Measurements from ENCODE around the gene IL10. TPM values are rescaled to one million over a fixed set of nuclear protein-coding genes. Genes with fewer than 3 reads are reported as not detected.

The IL10 gene
- polyA plus RNA-seq, 2 donors, result 0.12 to 0.51 TPM

DNA sequence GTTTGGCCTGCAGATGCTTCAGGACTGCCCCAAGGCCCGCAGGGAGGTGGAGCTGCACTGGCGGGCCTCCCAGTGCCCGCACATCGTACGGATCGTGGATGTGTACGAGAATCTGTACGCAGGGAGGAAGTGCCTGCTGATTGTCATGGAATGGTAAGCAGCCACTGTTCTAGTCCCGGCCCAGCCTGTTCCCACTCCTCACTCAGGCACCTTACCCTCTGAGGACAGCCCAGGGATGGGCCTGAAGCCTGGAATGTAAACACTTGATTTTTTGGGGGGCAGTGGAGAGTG lies 43.7 kb downstream of the IL10 start:
- Histone ChIP-seq H3K27ac (ENCODE audit: low read depth in 2 of 2, low read length in 1 of 2) (no peak overlapping the region), H3K36me3 (ENCODE audit: control insufficient read depth in 2 of 2, insufficient read depth in 2 of 2, low read length in 1 of 2) (peaks cover 10 to 43% of the 10 kb centered on the region in 2 donors), H3K4me3 (ENCODE audit: low read depth in 1 of 2, low read length in 2 of 2) (no peak overlapping the region), H3K27me3 (ENCODE audit: control insufficient read depth in 1 of 2, insufficient read depth in 2 of 2, low read length in 2 of 2) (no peaks in the 10 kb centered on the region), H3K4me1 (ENCODE audit: control insufficient read depth in 2 of 2, insufficient read depth in 2 of 2, low read length in 1 of 2) (peaks cover 3 to 13% of the 10 kb centered on the region in 2 donors), H3K9me3 (ENCODE audit: control insufficient read depth in 2 of 2, insufficient read depth in 1 of 2, low read depth in 1 of 2, low read length in 1 of 2) (no peaks in the 10 kb centered on the region)
- WGBS, 2 donors, result 73 to 78% methylated on average over 9 of the region's 9 CpGs

DNA sequence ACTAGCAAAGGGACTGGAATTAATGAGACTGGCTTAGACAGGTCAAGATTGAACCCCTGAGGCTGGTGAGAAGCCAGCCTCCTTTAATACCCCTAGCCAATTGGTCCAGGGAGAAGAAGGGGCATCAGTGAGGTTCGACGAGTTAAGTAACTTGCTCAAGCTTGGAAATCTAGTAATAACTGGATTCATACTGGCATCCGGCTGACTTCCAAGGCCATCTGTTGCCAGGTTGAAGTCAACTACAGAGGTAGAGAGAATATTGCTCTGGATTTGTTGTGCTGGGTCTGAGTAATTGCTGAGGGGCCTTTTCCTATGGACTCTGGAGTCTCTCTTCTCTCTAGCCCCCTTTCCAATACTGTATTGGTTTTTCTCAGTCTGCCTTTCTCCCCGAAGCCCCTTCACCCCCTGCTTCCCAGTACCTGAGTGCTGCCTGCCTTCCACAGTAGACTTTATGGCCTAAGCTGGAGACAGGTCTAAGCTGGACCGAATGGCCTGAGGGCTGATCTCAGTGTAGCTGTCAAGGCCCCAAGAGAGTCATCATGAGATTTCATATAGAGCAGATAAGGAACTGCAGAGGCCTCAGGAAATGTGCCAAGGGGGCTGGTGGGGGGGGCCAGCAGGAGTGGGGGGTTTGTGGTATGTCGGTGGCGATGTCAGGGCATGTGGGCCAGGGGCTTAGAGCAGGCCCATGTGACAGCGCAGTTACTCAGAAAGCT lies 44.2 kb downstream of the IL10 start:
- Histone ChIP-seq H3K36me3 (ENCODE audit: control insufficient read depth in 2 of 2, insufficient read depth in 2 of 2, low read length in 1 of 2) (peaks cover 10 to 40% of the 10 kb centered on the region in 2 donors), H3K27me3 (ENCODE audit: control insufficient read depth in 1 of 2, insufficient read depth in 2 of 2, low read length in 2 of 2) (no peaks in the 10 kb centered on the region), H3K4me1 (ENCODE audit: control insufficient read depth in 2 of 2, insufficient read depth in 2 of 2, low read length in 1 of 2) (peaks cover 7 to 17% of the 10 kb centered on the region in 2 donors), H3K9me3 (ENCODE audit: control insufficient read depth in 2 of 2, insufficient read depth in 1 of 2, low read depth in 1 of 2, low read length in 1 of 2) (no peaks in the 10 kb centered on the region), H3K4me3 (ENCODE audit: low read depth in 1 of 2, low read length in 2 of 2) (no peak overlapping the region), H3K27ac (ENCODE audit: low read depth in 2 of 2, low read length in 1 of 2) (no peak overlapping the region)
- WGBS, 2 donors, result 66 to 80% methylated on average over 8 of the region's 8 CpGs

DNA sequence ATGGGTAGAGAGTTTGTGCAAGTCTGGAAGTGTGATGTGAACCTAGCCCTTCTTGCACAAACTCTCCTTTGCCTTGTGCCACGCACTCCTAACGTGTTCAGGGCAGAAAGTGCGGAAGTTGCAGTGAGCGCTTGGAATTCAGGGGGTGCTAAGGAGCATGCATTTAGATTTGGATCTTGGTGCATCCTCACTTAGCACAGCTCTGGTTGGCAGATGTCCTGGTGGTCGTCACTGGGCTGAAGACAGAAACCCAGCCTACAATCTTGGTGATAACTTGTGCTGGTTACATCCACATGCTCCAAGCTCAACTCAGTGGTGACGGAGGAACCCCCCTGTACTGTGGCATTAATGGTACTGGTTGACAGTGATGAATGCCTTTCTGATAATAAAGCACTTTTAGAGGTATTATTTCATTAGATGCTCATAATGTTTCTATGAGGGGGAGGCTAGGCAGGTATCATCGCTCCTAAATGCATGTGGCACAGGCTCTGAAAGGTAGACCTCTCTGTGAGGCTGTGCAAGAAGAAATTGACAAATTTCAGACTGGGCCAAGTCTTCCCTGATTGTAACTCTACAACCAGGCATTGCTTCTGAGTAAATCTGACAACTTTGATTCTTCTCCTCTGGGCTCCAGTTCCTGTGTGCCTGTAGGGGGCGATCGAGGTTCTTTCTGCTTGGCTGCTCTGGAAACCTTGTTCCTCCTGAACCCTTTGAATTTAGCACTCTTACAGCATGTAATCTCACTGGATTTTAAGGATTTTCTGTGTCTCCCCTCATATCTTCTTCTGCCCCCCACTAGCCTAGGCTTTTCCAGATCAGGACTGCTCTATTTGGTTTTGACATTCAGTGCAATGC lies 47.0 kb downstream of the IL10 start:
- no peak overlapping the region for H3K27ac ChIP-seq (ENCODE audit: low read depth in 2 of 2, low read length in 1 of 2)
- peaks cover 7 to 21% of the 10 kb centered on the region in 2 donors for H3K4me1 ChIP-seq (ENCODE audit: control insufficient read depth in 2 of 2, insufficient read depth in 2 of 2, low read length in 1 of 2)
- H3K4me3 ChIP-seq (ENCODE audit: low read depth in 1 of 2, low read length in 2 of 2), result no peak overlapping the region
- no peaks in the 10 kb centered on the region for H3K9me3 ChIP-seq (ENCODE audit: control insufficient read depth in 2 of 2, insufficient read depth in 1 of 2, low read depth in 1 of 2, low read length in 1 of 2)
- H3K36me3 ChIP-seq (ENCODE audit: control insufficient read depth in 2 of 2, insufficient read depth in 2 of 2, low read length in 1 of 2), result peaks cover 4 to 13% of the 10 kb centered on the region in 2 donors
- WGBS, 2 donors, result 75 to 78% methylated on average over 9 of the region's 9 CpGs
- H3K27me3 ChIP-seq (ENCODE audit: control insufficient read depth in 1 of 2, insufficient read depth in 2 of 2, low read length in 2 of 2), result no peaks in the 10 kb centered on the region

DNA sequence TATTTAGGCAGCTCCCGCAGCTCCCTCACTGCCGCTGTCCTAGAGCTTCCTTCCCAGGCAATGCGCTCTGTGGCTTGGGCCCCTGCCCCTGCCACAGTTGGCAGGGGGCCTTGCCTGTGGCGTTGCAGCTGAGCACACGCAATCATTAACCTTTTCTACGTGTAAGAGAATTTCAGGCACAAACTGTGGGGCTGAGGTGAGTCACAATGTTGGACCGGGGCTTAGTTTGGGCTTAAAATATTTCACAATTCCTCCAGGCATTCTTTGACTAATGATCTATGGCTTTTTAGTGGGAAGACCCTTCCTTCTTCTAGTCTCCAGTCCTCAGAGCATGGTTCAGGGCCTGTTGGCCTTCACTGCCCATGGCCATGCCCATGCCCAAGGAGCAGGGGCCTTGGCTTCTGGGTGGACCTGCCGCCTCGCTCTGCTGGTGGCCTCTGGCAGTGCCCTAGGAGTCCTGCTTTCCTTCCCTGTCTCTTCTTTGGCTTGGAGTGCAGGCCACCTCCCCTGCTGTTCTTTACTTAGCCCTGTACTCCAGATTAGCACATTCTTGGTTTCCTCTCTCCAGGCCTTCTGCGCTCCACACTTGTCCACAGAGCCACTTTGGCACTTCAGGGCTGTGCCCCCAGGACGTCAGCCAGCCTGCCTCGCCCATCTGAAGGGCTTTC lies 48.4 kb downstream of the IL10 start:
- H3K9me3 ChIP-seq (ENCODE audit: control insufficient read depth in 2 of 2, insufficient read depth in 1 of 2, low read depth in 1 of 2, low read length in 1 of 2), result no peaks in the 10 kb centered on the region
- no peaks in the 10 kb centered on the region for H3K27me3 ChIP-seq (ENCODE audit: control insufficient read depth in 1 of 2, insufficient read depth in 2 of 2, low read length in 2 of 2)
- H3K27ac ChIP-seq (ENCODE audit: low read depth in 2 of 2, low read length in 1 of 2), result peak overlapping the region; percentile 83 to 84
- H3K4me3 ChIP-seq (ENCODE audit: low read depth in 1 of 2, low read length in 2 of 2), result no peak overlapping the region
- peaks cover 8 to 21% of the 10 kb centered on the region in 2 donors for H3K4me1 ChIP-seq (ENCODE audit: control insufficient read depth in 2 of 2, insufficient read depth in 2 of 2, low read length in 1 of 2)
- 35 to 44% methylated on average over 12 of the region's 12 CpGs for WGBS, 2 donors
- H3K36me3 ChIP-seq (ENCODE audit: control insufficient read depth in 2 of 2, insufficient read depth in 2 of 2, low read length in 1 of 2), result peaks cover 0 to 3% of the 10 kb centered on the region in 2 donors

DNA sequence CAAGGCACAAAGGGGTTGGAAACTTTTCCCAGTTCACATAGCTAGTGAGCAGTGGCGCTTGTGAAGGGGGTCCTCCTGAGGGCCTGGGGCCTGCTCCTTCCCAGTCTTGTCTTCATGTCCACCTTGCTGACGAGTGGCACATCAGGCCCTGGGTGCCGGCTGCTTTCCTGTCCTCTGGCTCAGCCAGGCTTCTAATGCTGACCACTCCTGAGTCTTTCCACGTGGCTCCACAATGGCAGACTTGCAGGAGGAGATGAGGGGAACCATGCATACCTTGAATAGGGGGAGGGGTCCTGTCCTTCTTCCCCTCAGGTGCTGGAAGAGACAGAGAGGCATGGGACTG lies 48.9 kb downstream of the IL10 start:
- Histone ChIP-seq H3K4me3 (ENCODE audit: low read depth in 1 of 2, low read length in 2 of 2) (no peak overlapping the region), H3K36me3 (ENCODE audit: control insufficient read depth in 2 of 2, insufficient read depth in 2 of 2, low read length in 1 of 2) (no peaks in the 10 kb centered on the region), H3K4me1 (ENCODE audit: control insufficient read depth in 2 of 2, insufficient read depth in 2 of 2, low read length in 1 of 2) (peaks cover 8 to 21% of the 10 kb centered on the region in 2 donors), H3K9me3 (ENCODE audit: control insufficient read depth in 2 of 2, insufficient read depth in 1 of 2, low read depth in 1 of 2, low read length in 1 of 2) (no peaks in the 10 kb centered on the region), H3K27ac (ENCODE audit: low read depth in 2 of 2, low read length in 1 of 2) (peak overlapping the region in 1 of 2 donors; percentile 66), H3K27me3 (ENCODE audit: control insufficient read depth in 1 of 2, insufficient read depth in 2 of 2, low read length in 2 of 2) (no peaks in the 10 kb centered on the region)
- WGBS, 2 donors, result 73 to 78% methylated on average over 4 of the region's 4 CpGs

DNA sequence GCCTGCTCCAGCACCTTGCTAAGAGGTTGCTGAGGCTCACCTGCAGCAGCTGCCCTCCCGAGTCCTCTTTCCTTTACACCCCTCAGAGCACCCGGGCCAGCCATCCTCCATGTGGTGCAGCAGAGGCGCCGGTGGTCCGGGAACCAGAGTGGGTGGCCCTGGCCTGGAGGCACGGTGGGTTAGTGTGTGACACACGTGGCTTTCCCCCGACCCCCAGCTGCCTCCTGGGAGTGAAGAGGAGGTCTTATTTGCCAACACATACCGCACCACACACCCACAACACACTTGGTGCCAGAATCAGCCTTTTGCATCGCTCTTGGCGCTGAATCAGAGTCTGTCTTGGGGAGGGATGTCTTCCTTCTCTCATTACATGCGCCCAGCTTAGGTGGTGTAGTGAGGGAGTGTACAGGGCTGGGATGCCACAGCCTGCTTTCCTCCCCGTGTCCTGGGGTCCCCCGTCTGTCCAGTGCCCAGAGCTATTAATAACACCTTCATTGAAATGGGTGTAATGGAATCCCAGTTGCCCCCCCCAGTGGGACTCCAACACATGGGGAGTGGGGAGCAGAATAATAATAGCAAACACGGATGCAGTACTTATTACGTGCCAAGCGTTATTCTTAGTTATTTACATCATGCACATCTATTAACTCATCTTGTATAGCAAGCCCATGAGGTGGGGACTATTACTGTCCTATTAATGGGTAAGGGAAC lies 49.4 kb downstream of the IL10 start:
- WGBS, 2 donors, result 70 to 74% methylated on average over 17 of the region's 17 CpGs
- Histone ChIP-seq H3K4me3 (ENCODE audit: low read depth in 1 of 2, low read length in 2 of 2) (no peak overlapping the region), H3K27me3 (ENCODE audit: control insufficient read depth in 1 of 2, insufficient read depth in 2 of 2, low read length in 2 of 2) (no peaks in the 10 kb centered on the region), H3K36me3 (ENCODE audit: control insufficient read depth in 2 of 2, insufficient read depth in 2 of 2, low read length in 1 of 2) (no peaks in the 10 kb centered on the region), H3K27ac (ENCODE audit: low read depth in 2 of 2, low read length in 1 of 2) (no peak overlapping the region), H3K4me1 (ENCODE audit: control insufficient read depth in 2 of 2, insufficient read depth in 2 of 2, low read length in 1 of 2) (peaks cover 8 to 21% of the 10 kb centered on the region in 2 donors), H3K9me3 (ENCODE audit: control insufficient read depth in 2 of 2, insufficient read depth in 1 of 2, low read depth in 1 of 2, low read length in 1 of 2) (no peaks in the 10 kb centered on the region)

DNA sequence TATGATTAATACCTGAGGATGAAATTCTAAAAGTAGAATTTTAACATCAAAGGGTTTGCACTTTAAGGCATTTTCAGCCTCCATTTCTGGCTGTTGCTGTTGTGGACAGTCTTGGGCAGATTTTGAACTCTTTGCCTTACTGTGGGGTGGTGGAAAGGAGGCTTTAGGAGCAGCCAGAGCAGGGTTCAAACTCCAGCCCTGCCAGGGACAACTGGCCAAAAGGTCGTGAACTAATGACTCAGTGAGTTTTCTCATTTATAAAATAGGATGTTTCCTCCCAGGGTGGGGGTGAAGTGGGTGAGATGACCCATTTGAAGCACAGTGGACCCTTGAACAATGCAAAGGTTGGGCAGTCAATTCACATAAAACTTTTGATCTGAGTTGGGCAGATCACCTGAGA lies 50.8 kb downstream of the IL10 start:
- Histone ChIP-seq H3K4me1 (ENCODE audit: control insufficient read depth in 2 of 2, insufficient read depth in 2 of 2, low read length in 1 of 2) (peaks cover 8 to 16% of the 10 kb centered on the region in 2 donors), H3K27me3 (ENCODE audit: control insufficient read depth in 1 of 2, insufficient read depth in 2 of 2, low read length in 2 of 2) (no peaks in the 10 kb centered on the region), H3K9me3 (ENCODE audit: control insufficient read depth in 2 of 2, insufficient read depth in 1 of 2, low read depth in 1 of 2, low read length in 1 of 2) (no peaks in the 10 kb centered on the region), H3K36me3 (ENCODE audit: control insufficient read depth in 2 of 2, insufficient read depth in 2 of 2, low read length in 1 of 2) (no peaks in the 10 kb centered on the region), H3K4me3 (ENCODE audit: low read depth in 1 of 2, low read length in 2 of 2) (no peak overlapping the region), H3K27ac (ENCODE audit: low read depth in 2 of 2, low read length in 1 of 2) (no peak overlapping the region)
- WGBS, 2 donors, result 88% methylated on average over 1 of the region's 1 CpG

DNA sequence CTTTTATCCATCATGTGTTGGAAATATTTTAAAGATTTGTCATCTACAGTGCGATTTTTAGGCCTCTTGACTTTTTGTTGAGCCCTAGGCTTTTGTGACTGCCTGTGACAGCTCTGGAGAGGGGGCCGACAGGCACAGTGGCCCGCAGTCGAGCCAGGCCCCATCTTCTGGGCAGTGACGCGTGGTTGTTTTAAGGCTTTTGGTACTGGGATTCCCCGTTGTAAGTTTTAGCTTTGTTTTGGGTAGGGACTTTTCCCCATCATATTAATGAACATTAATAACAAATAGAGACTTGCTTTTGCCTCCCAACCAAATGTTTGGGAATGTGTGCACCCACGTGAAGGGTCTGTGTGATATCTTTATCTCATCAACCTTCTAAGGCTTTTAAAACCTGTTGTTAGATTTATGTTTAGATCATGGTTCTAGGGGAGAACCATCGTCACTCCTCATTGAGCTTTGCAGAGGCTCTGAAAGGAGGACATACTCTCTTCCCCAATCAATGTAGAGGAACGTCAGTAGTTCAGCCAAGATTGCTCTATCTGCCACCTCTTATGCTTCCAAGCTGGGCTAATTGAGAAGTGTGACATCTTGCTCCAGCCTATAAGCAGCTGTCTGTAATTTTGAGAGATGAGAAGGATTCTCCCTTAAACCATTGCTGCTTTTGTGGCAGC lies 53.0 kb downstream of the IL10 start:
- 64 to 74% methylated on average over 10 of the region's 10 CpGs for WGBS, 2 donors
- H3K27me3 ChIP-seq (ENCODE audit: control insufficient read depth in 1 of 2, insufficient read depth in 2 of 2, low read length in 2 of 2), result no peaks in the 10 kb centered on the region
- peaks cover 10 to 20% of the 10 kb centered on the region in 2 donors for H3K4me1 ChIP-seq (ENCODE audit: control insufficient read depth in 2 of 2, insufficient read depth in 2 of 2, low read length in 1 of 2)
- no peaks in the 10 kb centered on the region for H3K36me3 ChIP-seq (ENCODE audit: control insufficient read depth in 2 of 2, insufficient read depth in 2 of 2, low read length in 1 of 2)
- no peak overlapping the region for H3K4me3 ChIP-seq (ENCODE audit: low read depth in 1 of 2, low read length in 2 of 2)
- H3K9me3 ChIP-seq (ENCODE audit: control insufficient read depth in 2 of 2, insufficient read depth in 1 of 2, low read depth in 1 of 2, low read length in 1 of 2), result no peaks in the 10 kb centered on the region
- no peak overlapping the region for H3K27ac ChIP-seq (ENCODE audit: low read depth in 2 of 2, low read length in 1 of 2)

DNA sequence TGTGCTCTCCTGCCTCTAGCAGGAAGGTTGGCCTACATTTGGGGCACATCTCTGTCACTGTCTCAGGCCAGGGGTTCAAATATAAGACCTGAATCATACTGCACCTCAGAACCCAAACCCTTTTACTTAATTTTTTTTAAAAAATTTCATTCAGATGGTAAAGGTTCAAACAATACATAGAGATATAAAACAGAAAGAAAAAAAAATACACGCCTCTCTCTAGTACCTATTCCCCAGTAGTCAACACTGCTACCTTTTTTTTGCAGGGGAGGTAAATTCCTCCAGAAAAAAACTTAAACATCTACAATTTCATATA lies 54.7 kb downstream of the IL10 start:
- WGBS, 2 donors, result 91 to 92% methylated on average over 1 of the region's 1 CpG
- Histone ChIP-seq H3K9me3 (ENCODE audit: control insufficient read depth in 2 of 2, insufficient read depth in 1 of 2, low read depth in 1 of 2, low read length in 1 of 2) (no peaks in the 10 kb centered on the region), H3K4me3 (ENCODE audit: low read depth in 1 of 2, low read length in 2 of 2) (no peak overlapping the region), H3K4me1 (ENCODE audit: control insufficient read depth in 2 of 2, insufficient read depth in 2 of 2, low read length in 1 of 2) (peaks cover 6 to 12% of the 10 kb centered on the region in 2 donors), H3K27me3 (ENCODE audit: control insufficient read depth in 1 of 2, insufficient read depth in 2 of 2, low read length in 2 of 2) (no peaks in the 10 kb centered on the region), H3K27ac (ENCODE audit: low read depth in 2 of 2, low read length in 1 of 2) (no peak overlapping the region), H3K36me3 (ENCODE audit: control insufficient read depth in 2 of 2, insufficient read depth in 2 of 2, low read length in 1 of 2) (no peaks in the 10 kb centered on the region)
